Neural cell (in vitro differentiated cells): ENCODE measurements around the gene SERINC2. TPM values are rescaled to one million over a fixed set of nuclear protein-coding genes. Genes with fewer than 3 reads are reported as not detected.

ENCODE experiments used
- H2AFZ ChIP-seq: fragments of 200-600, 300-800 bp; sonication (generic), shearing (Covaris generic); 2 replicates; pipeline ENCODE4 v1.6.0; 2014; ENCODE audit warnings: low read depth, mild to moderate bottlenecking, antibody characterized with exemption, low read length, moderate library complexity
- H3F3A ChIP-seq: fragments of 200-600 bp; shearing (Covaris generic); 2 replicates; pipeline ENCODE4 v1.6.1; 2016; ENCODE audit warnings: mild to moderate bottlenecking, moderate library complexity, mixed read lengths, antibody characterized with exemption, low read length; ENCODE audit not compliant: insufficient read depth, poor library complexity, severe bottlenecking
- H3K27ac ChIP-seq: fragments of 200-600, 300-800 bp; sonication (generic), shearing (Covaris generic); 2 replicates; pipeline ENCODE4 v1.5.1; 2014; ENCODE audit warnings: mild to moderate bottlenecking, low read length, moderate library complexity
- H3K27me3 ChIP-seq: fragments of 300-800, 200-600 bp; sonication (generic), shearing (Covaris generic); 2 replicates; pipeline ENCODE4 v1.6.0; 2014; ENCODE audit warnings: mild to moderate bottlenecking, low read depth, low read length, moderate library complexity; ENCODE audit not compliant: insufficient read depth
- H3K36me3 ChIP-seq: fragments of 300-800, 200-600 bp; sonication (generic), shearing (Covaris generic); 2 replicates; pipeline ENCODE4 v1.5.1; 2014; ENCODE audit warnings: mild to moderate bottlenecking, antibody characterized with exemption, low read length, moderate library complexity; ENCODE audit not compliant: insufficient read depth
- H3K4me2 ChIP-seq: fragments of 300-800, 200-600 bp; sonication (generic), shearing (Covaris generic); 2 replicates; pipeline ENCODE4 v1.6.0; 2014; ENCODE audit warnings: mild to moderate bottlenecking, low read length
- H3K4me3 ChIP-seq: fragments of 300-800, 200-600 bp; sonication (generic), shearing (Covaris generic); 2 replicates; pipeline ENCODE4 v1.5.1; 2014; ENCODE audit warnings: mild to moderate bottlenecking, low read length, moderate library complexity
- H3K79me2 ChIP-seq: fragments of 200-600 bp; shearing (Covaris generic); replicated peaks from 2 replicates; pipeline ENCODE4 v1.6.0; 2014; ENCODE audit warnings: mild to moderate bottlenecking, low read length, moderate library complexity; ENCODE audit not compliant: insufficient read depth
- H3K9ac ChIP-seq: fragments of 300-800, 200-600 bp; sonication (generic), shearing (Covaris generic); 2 replicates; pipeline ENCODE4 v1.6.1; 2016; ENCODE audit warnings: mild to moderate bottlenecking, low read length, mixed read lengths
- H3K9me2 ChIP-seq: fragments of 200-600 bp; shearing (Covaris generic); 2 replicates; pipeline ENCODE4 v1.6.1; 2016; ENCODE audit warnings: mild to moderate bottlenecking, low read length, mixed read lengths; ENCODE audit not compliant: insufficient read depth
- H3K9me3 ChIP-seq: fragments of 200-600, 300-800 bp; sonication (generic), shearing (Covaris generic); 2 replicates; pipeline ENCODE4 v1.6.1; 2016; ENCODE audit warnings: mild to moderate bottlenecking, mixed run types, low read length, moderate library complexity, mixed read lengths
- H4K20me1 ChIP-seq: fragments of 200-600 bp; shearing (Covaris generic); 2 replicates; pipeline ENCODE4 v1.6.1; 2016; ENCODE audit warnings: mild to moderate bottlenecking, mixed run types; ENCODE audit not compliant: insufficient read depth
- EP300 ChIP-seq: fragments of 450-650 bp; conservative IDR thresholded peaks from 2 replicates; pipeline ENCODE4 v1.6.1; 2014; ENCODE audit warnings: antibody characterized with exemption, mild to moderate bottlenecking, moderate library complexity; ENCODE audit not compliant: poor library complexity, severe bottlenecking
- EZH2 ChIP-seq: fragments of 200-600, 300-800 bp; shearing (Covaris generic), sonication (generic); IDR thresholded peaks from 2 replicates; pipeline ENCODE4 v1.6.1; 2014; ENCODE audit warnings: antibody characterized with exemption, low read length, borderline replicate concordance, mild to moderate bottlenecking; ENCODE audit not compliant: insufficient read depth, poor library complexity, severe bottlenecking
- MXI1 ChIP-seq: fragments of 450-650 bp; conservative IDR thresholded peaks from 2 replicates; pipeline ENCODE4 v1.6.1; 2014; ENCODE audit warnings: antibody characterized with exemption, mild to moderate bottlenecking; ENCODE audit not compliant: poor library complexity, severe bottlenecking
- POLR2AphosphoS5 ChIP-seq: IDR thresholded peaks from 2 replicates; pipeline ENCODE4 v1.6.1; 2012
- RAD21 ChIP-seq: fragments of 450-650 bp; conservative IDR thresholded peaks from 2 replicates; pipeline ENCODE4 v1.6.1; 2014; ENCODE audit warnings: antibody characterized with exemption, mild to moderate bottlenecking, moderate library complexity
- SMC3 ChIP-seq: fragments of 450-650 bp; conservative IDR thresholded peaks from 2 replicates; pipeline ENCODE4 v1.6.1; 2014; ENCODE audit warnings: antibody characterized with exemption, mild to moderate bottlenecking, moderate library complexity; ENCODE audit not compliant: poor library complexity
- TAF1 ChIP-seq: IDR thresholded peaks from 2 replicates; pipeline ENCODE4 v1.6.1; 2012; ENCODE audit warnings: low read depth
- polyA plus RNA-seq: library from polyadenylated mRNA; depleted of rRNA; stranded (reverse); fragments of >200 nt; gene quantifications from 2 replicates; pipeline ENCODE4 v1.2.3, GENCODE V29; 2014
- TF ChIP-seq, protein P1 (sequence below): IDR thresholded peaks from 2 replicates; pipeline ENCODE4 v1.6.1; 2012; ENCODE audit warnings: borderline replicate concordance
- TF ChIP-seq, protein P2 (sequence below): fragments of 450-650 bp; IDR thresholded peaks from 2 replicates; pipeline ENCODE4 v1.5.1; 2014; ENCODE audit warnings: antibody characterized with exemption, mild to moderate bottlenecking, moderate library complexity; ENCODE audit not compliant: poor library complexity, severe bottlenecking

SERINC2 gene
- polyA plus RNA-seq, 1 donor from 2014 or later, result 8.6 TPM

DNA sequence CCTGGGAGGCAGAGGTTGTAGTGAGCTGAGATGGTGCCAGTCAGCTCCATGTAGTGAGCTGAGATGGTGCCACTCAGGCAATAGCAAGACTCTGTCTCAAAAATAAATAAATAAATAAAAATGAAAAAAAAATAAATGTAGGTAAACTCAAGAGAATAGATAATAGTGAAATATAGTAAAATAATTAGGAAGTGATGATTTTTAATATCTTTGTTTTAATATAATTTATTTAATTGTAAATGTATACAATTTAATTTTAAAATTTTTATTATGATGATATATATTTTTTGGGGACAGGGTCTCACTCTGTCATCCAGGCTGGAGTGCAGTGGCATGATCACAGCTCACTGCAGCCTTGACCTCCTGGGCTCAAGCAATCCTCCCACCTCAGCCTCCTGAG is 19.6 kb upstream of the SERINC2 start:
- no peak overlapping the region for H3K4me3 ChIP-seq
- no peak overlapping the region for H3K9ac ChIP-seq
- H3K27ac ChIP-seq, result no peak overlapping the region
- TF ChIP-seq EZH2 (no peak), SMC3 (no peak), POLR2AphosphoS5 (no peak), MXI1 (no peak), TAF1 (no peak), RAD21 (no peak), EP300 (no peak)
- TF ChIP-seq, protein P1, sequence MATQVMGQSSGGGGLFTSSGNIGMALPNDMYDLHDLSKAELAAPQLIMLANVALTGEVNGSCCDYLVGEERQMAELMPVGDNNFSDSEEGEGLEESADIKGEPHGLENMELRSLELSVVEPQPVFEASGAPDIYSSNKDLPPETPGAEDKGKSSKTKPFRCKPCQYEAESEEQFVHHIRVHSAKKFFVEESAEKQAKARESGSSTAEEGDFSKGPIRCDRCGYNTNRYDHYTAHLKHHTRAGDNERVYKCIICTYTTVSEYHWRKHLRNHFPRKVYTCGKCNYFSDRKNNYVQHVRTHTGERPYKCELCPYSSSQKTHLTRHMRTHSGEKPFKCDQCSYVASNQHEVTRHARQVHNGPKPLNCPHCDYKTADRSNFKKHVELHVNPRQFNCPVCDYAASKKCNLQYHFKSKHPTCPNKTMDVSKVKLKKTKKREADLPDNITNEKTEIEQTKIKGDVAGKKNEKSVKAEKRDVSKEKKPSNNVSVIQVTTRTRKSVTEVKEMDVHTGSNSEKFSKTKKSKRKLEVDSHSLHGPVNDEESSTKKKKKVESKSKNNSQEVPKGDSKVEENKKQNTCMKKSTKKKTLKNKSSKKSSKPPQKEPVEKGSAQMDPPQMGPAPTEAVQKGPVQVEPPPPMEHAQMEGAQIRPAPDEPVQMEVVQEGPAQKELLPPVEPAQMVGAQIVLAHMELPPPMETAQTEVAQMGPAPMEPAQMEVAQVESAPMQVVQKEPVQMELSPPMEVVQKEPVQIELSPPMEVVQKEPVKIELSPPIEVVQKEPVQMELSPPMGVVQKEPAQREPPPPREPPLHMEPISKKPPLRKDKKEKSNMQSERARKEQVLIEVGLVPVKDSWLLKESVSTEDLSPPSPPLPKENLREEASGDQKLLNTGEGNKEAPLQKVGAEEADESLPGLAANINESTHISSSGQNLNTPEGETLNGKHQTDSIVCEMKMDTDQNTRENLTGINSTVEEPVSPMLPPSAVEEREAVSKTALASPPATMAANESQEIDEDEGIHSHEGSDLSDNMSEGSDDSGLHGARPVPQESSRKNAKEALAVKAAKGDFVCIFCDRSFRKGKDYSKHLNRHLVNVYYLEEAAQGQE, result no peak
- H3K79me2 ChIP-seq, result no peaks in the 10 kb centered on the region
- no peaks in the 10 kb centered on the region for H3F3A ChIP-seq
- H3K4me2 ChIP-seq, result no peak overlapping the region
- no peaks in the 10 kb centered on the region for H3K36me3 ChIP-seq
- H3K9me3 ChIP-seq, result no peaks in the 10 kb centered on the region
- no peak overlapping the region for H2AFZ ChIP-seq
- no peaks in the 10 kb centered on the region for H3K27me3 ChIP-seq
- H3K9me2 ChIP-seq, result no peaks in the 10 kb centered on the region
- no peaks in the 10 kb centered on the region for H4K20me1 ChIP-seq

DNA sequence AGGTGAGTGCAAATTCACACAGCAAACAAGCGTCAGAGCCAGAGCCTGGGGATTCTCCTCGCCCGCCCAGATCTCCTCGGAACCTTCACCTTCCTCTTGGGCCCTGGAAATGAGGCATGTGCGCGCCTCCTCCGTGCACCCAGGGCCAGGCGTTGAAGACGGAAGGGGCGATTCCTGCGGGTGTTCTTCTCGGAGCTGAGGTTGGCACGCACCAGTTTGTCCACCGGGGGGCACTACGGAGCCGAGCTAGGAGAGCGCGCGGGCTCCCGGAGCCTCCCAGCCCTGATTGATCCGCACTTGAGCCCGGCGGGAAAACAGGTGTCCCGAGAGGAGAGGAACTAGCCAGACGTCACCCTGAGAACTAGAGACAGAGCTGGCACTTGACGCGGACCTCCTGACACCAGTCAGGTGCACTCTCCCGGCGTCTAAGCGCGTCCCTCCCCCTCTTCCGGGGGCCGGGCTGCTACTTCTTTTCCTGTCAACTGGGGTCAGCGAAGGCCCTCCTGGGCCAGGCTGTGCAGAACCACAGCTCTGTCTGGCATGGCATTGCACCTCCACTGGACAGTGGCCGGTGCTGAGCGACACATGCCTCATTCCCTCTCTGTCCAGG is 18.3 kb upstream of the SERINC2 start:
- Histone ChIP-seq H3K9ac (peak overlapping the region; percentile 39), H3K79me2 (no peaks in the 10 kb centered on the region), H3F3A (no peaks in the 10 kb centered on the region), H3K27me3 (no peaks in the 10 kb centered on the region), H3K9me2 (no peaks in the 10 kb centered on the region), H3K9me3 (no peaks in the 10 kb centered on the region), H4K20me1 (no peaks in the 10 kb centered on the region), H3K27ac (no peak overlapping the region), H3K4me2 (no peak overlapping the region), H2AFZ (no peak overlapping the region), H3K36me3 (no peaks in the 10 kb centered on the region), H3K4me3 (peak overlapping the region; percentile 59)
- TF ChIP-seq TAF1 (no peak), RAD21 (peak; percentile 86), POLR2AphosphoS5 (no peak), SMC3 (peak; percentile 93), EP300 (no peak), EZH2 (no peak), MXI1 (peak; percentile 10)
- TF ChIP-seq, protein P1, result no peak
- TF ChIP-seq, protein P2, sequence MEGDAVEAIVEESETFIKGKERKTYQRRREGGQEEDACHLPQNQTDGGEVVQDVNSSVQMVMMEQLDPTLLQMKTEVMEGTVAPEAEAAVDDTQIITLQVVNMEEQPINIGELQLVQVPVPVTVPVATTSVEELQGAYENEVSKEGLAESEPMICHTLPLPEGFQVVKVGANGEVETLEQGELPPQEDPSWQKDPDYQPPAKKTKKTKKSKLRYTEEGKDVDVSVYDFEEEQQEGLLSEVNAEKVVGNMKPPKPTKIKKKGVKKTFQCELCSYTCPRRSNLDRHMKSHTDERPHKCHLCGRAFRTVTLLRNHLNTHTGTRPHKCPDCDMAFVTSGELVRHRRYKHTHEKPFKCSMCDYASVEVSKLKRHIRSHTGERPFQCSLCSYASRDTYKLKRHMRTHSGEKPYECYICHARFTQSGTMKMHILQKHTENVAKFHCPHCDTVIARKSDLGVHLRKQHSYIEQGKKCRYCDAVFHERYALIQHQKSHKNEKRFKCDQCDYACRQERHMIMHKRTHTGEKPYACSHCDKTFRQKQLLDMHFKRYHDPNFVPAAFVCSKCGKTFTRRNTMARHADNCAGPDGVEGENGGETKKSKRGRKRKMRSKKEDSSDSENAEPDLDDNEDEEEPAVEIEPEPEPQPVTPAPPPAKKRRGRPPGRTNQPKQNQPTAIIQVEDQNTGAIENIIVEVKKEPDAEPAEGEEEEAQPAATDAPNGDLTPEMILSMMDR, result peak; percentile 91
